GM12864 (cell line): ENCODE measurements around the gene TCF7.

Experiments used
- DNase-seq: peaks from one replicate; pipeline ENCODE4 v3.0.0-alpha.2; 2011; ENCODE audit warnings: low read depth
- H3K4me3 ChIP-seq: 2 replicates; pipeline ENCODE4 v1.5.1; 2011; ENCODE audit warnings: mild to moderate bottlenecking, low read depth, low read length, control low read depth
- TF ChIP-seq, protein P1 (sequence below): IDR thresholded peaks from 2 replicates; pipeline ENCODE4 v1.5.1; 2011; ENCODE audit warnings: low read depth, mild to moderate bottlenecking, moderate library complexity, low read length, control low read depth, inconsistent platforms; ENCODE audit errors: missing control alignments

The TCF7 gene

DNA sequence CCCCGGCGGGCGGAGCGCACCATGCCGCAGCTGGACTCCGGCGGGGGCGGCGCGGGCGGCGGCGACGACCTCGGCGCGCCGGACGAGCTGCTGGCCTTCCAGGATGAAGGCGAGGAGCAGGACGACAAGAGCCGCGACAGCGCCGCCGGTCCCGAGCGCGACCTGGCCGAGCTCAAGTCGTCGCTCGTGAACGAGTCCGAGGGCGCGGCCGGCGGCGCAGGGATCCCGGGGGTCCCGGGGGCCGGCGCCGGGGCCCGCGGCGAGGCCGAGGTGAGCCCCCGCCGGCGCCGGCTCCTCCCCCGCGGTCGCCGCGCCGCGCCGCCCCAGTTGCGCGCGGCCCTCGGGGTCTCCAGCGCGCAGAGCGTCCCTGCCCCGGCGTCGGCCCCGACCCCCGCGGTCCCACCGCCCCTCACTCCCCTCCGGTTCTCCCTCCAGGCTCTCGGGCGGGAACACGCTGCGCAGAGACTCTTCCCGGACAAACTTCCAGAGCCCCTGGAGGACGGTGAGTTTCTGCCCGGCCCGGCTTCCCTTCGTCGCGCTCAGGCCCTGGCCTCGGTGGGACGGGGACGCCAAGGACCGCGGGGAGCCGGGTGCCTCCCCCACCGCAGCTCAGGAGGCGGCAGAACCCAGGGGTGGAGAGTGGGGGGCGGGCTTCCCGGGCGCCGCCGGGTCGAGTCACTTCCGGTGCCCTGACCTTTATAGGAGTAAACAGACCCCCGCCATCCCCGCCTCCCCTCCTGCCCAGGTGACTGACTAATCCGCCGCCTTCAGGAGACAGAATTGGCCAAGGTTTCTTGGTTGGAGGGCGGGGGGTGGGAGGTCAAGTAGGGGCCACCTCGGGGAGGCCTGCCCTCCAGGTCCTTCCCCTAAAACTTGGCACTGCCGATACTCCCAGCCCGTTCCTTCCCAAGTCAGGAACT, 665 bp downstream of the TCF7 start:
- TF ChIP-seq, protein P1, sequence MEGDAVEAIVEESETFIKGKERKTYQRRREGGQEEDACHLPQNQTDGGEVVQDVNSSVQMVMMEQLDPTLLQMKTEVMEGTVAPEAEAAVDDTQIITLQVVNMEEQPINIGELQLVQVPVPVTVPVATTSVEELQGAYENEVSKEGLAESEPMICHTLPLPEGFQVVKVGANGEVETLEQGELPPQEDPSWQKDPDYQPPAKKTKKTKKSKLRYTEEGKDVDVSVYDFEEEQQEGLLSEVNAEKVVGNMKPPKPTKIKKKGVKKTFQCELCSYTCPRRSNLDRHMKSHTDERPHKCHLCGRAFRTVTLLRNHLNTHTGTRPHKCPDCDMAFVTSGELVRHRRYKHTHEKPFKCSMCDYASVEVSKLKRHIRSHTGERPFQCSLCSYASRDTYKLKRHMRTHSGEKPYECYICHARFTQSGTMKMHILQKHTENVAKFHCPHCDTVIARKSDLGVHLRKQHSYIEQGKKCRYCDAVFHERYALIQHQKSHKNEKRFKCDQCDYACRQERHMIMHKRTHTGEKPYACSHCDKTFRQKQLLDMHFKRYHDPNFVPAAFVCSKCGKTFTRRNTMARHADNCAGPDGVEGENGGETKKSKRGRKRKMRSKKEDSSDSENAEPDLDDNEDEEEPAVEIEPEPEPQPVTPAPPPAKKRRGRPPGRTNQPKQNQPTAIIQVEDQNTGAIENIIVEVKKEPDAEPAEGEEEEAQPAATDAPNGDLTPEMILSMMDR, result no peak
- peak overlapping the region; percentile 53 for H3K4me3 ChIP-seq
- DNase-seq, result no peak

DNA sequence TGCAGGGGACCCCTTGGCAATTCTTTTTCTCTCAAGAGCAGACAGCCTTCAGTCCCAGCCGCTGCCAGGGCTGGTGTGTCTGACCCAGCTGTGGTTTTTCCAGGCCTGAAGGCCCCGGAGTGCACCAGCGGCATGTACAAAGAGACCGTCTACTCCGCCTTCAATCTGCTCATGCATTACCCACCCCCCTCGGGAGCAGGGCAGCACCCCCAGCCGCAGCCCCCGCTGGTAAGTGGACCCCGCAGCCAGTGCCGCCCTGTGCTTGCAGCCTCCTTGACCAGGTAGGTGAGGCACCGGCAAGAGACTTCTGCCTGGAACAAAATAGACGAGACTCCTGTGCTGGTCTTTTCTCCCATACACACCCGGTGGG, 1.3 kb downstream of the TCF7 start:
- TF ChIP-seq, protein P1, result no peak
- no peak for DNase-seq
- peak overlapping the region; percentile 53; the same call in 1 of the 2 replicates for H3K4me3 ChIP-seq

DNA sequence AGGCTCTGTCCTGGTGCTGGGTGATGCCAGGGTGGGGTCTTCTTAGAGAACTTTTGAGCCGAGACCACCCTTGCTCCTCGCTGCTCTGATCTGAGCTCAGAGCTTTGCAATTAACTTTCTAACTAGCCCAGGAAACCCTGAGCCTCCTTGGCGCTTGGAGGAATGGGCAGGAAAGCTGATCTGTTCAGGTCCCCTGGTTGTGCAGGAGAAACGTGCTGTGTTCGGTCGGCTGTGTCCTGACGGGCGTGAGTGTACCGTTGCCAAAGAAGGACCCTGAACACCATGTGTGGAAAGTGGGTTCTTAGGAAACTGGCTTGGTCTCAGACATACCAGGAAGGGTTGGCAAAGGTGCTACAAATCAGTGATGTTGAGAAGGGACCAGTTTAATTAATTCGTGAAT, 1.8 kb downstream of the TCF7 start:
- DNase-seq, result no peak
- H3K4me3 ChIP-seq, result no peak overlapping the region
- TF ChIP-seq, protein P1, result no peak

- DNase-seq, result no peak
- TF ChIP-seq, protein P1, result no peak
- no peak overlapping the region for H3K4me3 ChIP-seq
Observed at GRCh38 chr5:134116789-134117761, 2.6 kb downstream of the TCF7 start.

GRCh38 chr5:134118212-134118835, 3.8 kb downstream of the TCF7 start:
- no peak overlapping the region for H3K4me3 ChIP-seq
- DNase-seq, result no peak
- TF ChIP-seq, protein P1, result no peak

DNA sequence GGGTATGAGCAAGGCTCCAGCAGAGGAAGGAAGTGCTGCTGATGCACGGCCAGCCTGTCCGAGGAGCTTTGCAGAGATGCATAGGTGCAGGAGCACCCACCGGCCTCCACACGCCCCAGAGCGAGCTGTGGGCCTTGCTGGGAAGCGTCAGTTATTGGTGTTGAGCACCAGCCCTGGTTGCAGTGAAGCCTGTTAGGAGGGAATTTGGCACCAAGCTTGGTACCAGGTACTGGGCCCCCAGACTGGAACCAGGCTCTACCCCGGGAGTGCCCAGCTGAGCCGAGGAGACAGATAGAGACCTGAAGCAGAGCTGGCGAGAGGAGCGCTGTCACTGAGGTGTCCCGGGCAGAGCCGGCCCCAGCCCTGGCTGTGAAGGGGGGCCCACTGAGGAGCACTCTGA, 5.2 kb downstream of the TCF7 start:
- TF ChIP-seq, protein P1, result no peak
- no peak overlapping the region for H3K4me3 ChIP-seq
- DNase-seq, result no peak
